NB4 (cell line): ENCODE results near the gene SPNS2.

Experiments used
- DNase-seq: peaks from one replicate; pipeline ENCODE4 v3.0.0; 2010; ENCODE audit warnings: low read depth
- H3K4me3 ChIP-seq: one replicate; pipeline ENCODE4 v1.5.1; 2011; ENCODE audit warnings: mild to moderate bottlenecking, low read depth, low read length, moderate library complexity
- MAX ChIP-seq: IDR thresholded peaks from 2 replicates; pipeline ENCODE4 v1.6.1; 2011; ENCODE audit warnings: low read depth, low read length
- MYC ChIP-seq: IDR thresholded peaks from 2 replicates; pipeline ENCODE4 v1.6.1; 2011; ENCODE audit warnings: low read depth, low read length
- POLR2A ChIP-seq: IDR thresholded peaks from 2 replicates; pipeline ENCODE4 v1.6.1; 2011; ENCODE audit warnings: mild to moderate bottlenecking; ENCODE audit not compliant: insufficient read length; ENCODE audit errors: extremely low read depth
- TF ChIP-seq, protein P1 (sequence below): IDR thresholded peaks from one replicate; pipeline ENCODE4 v1.5.1; 2012; ENCODE audit warnings: low read depth, low read length

The SPNS2 gene

GRCh38 chr17:4499431-4500190 is 930 bp downstream of the SPNS2 start:
- H3K4me3 ChIP-seq, result peak overlapping the region; percentile 81
- peak; percentile 84 for DNase-seq
- 0 out of 2 replicates have a peak, but pooled peaks have one; percentile 7 for TF ChIP-seq MAX
- TF ChIP-seq, protein P1, sequence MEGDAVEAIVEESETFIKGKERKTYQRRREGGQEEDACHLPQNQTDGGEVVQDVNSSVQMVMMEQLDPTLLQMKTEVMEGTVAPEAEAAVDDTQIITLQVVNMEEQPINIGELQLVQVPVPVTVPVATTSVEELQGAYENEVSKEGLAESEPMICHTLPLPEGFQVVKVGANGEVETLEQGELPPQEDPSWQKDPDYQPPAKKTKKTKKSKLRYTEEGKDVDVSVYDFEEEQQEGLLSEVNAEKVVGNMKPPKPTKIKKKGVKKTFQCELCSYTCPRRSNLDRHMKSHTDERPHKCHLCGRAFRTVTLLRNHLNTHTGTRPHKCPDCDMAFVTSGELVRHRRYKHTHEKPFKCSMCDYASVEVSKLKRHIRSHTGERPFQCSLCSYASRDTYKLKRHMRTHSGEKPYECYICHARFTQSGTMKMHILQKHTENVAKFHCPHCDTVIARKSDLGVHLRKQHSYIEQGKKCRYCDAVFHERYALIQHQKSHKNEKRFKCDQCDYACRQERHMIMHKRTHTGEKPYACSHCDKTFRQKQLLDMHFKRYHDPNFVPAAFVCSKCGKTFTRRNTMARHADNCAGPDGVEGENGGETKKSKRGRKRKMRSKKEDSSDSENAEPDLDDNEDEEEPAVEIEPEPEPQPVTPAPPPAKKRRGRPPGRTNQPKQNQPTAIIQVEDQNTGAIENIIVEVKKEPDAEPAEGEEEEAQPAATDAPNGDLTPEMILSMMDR, result no peak
- peak; percentile 59 for TF ChIP-seq POLR2A
- peak; percentile 65 for TF ChIP-seq MYC

- peak overlapping the region; percentile 81 for H3K4me3 ChIP-seq
- TF ChIP-seq, protein P1, result no peak
- TF ChIP-seq POLR2A (no peak), MAX (peak; percentile 89), MYC (no peak; the same call in 1 of the 2 replicates)
- peak; percentile 50 for DNase-seq
These were observed 1.5 kb downstream of the SPNS2 start for GRCh38 chr17:4500191-4500571.

DNA sequence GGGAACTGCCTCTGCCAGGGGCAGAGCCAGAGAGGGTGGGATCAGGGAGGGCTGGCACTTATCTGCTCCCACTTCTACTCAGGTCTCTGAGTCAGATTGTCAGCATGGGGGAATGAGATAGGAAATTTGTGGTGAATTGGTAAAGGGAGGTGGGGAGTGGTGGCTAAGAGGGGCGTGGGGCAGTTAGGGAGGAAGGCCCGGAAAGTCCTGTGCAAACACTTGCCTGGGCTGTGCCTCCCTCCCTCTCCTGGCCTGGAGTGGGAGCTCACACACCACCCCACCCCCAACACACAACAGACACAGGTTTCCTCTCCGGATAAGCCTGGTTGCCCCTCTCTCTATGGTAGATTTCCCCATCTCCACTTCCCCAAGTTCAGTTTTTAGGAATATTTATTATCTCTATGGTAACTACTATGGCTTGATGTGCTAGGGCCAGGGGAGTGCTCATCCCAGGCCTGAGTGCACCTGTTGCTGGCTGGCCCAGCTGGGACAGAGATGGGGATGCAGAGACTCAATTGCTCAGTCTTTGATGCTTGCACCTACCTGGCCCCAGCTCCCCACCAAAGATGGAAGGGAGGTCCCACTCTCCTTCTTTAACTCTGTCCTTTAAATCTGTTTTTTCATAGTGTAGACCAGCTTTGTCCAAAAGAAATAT is 2.7 kb downstream of the SPNS2 start:
- H3K4me3 ChIP-seq, result peak overlapping the region; percentile 81
- TF ChIP-seq, protein P1, result no peak
- TF ChIP-seq POLR2A, result no peak
- no peak for TF ChIP-seq MYC
- TF ChIP-seq MAX, result no peak
- peak; percentile 84 for DNase-seq

DNA sequence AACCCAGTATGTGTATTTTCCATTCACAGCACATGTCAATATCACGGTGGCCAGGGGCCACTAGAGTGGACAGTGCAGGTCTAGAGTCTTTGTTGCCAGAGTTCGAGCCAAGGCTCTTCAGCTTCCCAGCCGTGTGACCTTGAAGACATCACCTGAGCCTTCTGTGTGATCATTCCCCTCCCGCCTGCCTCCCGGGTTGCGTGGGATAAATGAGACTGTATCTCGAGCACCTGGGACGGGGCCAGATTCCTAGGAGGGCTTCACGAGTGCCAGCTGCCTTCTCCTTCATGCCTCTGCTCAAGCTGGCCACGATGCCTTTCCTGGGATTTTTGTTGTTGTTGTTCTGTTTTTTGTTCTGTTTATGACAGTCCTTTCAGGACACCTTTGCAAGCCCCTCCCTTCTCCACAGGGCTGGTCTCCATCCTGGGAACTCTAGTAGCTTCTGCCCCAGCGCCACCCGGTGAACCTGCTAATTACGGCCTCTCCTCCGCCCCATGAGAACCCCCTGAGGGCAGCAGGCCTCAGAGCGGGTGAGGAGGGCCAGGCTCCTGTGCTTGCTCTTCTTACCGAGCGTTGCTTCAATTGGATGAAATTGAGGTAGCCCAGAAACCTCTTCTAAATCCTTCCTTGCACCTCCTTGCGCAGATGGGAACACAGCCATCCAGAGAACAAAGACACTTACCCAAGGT is 3.9 kb downstream of the SPNS2 start:
- no peak overlapping the region for H3K4me3 ChIP-seq
- no peak for DNase-seq
- TF ChIP-seq, protein P1, result no peak
- no peak for TF ChIP-seq MAX
- no peak for TF ChIP-seq POLR2A
- no peak for TF ChIP-seq MYC

DNA sequence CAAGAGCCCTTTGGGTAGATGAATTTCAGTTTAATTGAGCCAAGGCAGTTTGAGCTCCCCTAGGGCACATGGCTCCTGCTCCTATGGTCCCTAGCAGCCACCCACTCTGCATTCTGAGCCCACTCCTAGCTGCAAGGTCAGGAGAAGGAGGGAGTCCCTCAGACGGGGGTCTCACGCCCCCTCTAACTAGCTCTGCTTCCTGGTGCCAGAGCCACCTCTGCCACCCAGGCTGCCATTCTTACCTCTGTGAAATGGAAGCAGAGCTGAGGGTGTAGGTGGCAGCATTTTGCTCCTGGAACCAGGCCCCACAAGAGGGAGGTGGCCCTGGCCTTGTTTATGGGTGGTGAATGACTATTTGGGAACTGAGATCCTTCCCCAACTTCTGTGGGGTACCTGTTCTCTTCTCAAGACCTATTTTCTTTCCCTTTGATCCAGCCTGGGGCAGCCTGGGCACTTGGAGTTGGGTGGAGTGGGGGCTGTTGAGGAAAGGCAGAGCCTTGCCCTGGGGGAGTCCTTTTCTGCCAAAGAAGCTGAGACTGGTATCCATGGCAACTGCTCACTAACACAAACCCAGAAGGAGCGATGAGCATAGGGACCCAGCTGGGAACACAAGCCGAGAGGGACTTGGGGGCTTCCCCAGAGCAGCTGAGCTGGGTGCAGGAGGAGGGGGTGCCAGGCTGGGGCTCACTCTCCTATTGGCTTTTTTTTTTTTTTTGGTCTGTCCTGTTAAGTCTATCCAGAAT is 4.8 kb downstream of the SPNS2 start:
- TF ChIP-seq MAX (no peak), POLR2A (no peak), MYC (no peak)
- TF ChIP-seq, protein P1, result no peak
- no peak for DNase-seq
- H3K4me3 ChIP-seq, result no peak overlapping the region
